WTC11 (cell line): ENCODE measurements around the gene PSEN1.

Experiments used
- CBFB ChIP-seq: sonication (generic); formaldehyde crosslinking; IDR thresholded peaks from 2 replicates; pipeline ENCODE4 v1.8.1; 2022; ENCODE audit warnings: mild to moderate bottlenecking, low read depth, missing genetic modification reagents
- CREM ChIP-seq: sonication (generic); formaldehyde crosslinking; IDR thresholded peaks from 2 replicates; pipeline ENCODE4 v1.8.1; 2022; ENCODE audit warnings: mild to moderate bottlenecking, missing genetic modification reagents, moderate library complexity
- FOXJ3 ChIP-seq: sonication (generic); formaldehyde crosslinking; IDR thresholded peaks from 2 replicates; pipeline ENCODE4 v1.9.0; 2021; ENCODE audit warnings: missing genetic modification reagents, mild to moderate bottlenecking, borderline replicate concordance
- FOXK1 ChIP-seq: sonication (generic); formaldehyde crosslinking; IDR thresholded peaks from 2 replicates; pipeline ENCODE4 v1.8.0; 2022; ENCODE audit warnings: mild to moderate bottlenecking, moderate library complexity, missing genetic modification reagents
- SP1 ChIP-seq: sonication (generic); formaldehyde crosslinking; conservative IDR thresholded peaks from 2 replicates; pipeline ENCODE4 v1.8.1; 2022; ENCODE audit warnings: missing genetic modification reagents
- TEAD4 ChIP-seq: sonication (generic); formaldehyde crosslinking; IDR thresholded peaks from 2 replicates; pipeline ENCODE4 v1.8.0; 2022; ENCODE audit warnings: mild to moderate bottlenecking, missing genetic modification reagents
- ZNF263 ChIP-seq: sonication (generic); formaldehyde crosslinking; IDR thresholded peaks from 2 replicates; pipeline ENCODE4 v1.8.1; 2022; ENCODE audit warnings: low read depth, mild to moderate bottlenecking, moderate library complexity, missing genetic modification reagents
- TF ChIP-seq, protein P1 (sequence below): sonication (generic); formaldehyde crosslinking; IDR thresholded peaks from 2 replicates; pipeline ENCODE4 v1.8.0; 2022; ENCODE audit warnings: missing genetic modification reagents
- TF ChIP-seq, protein P2 (sequence below): sonication (generic); formaldehyde crosslinking; IDR thresholded peaks from 2 replicates; pipeline ENCODE4 v1.8.1; 2022; ENCODE audit warnings: low read depth, missing genetic modification reagents, borderline replicate concordance
- TF ChIP-seq, protein P3 (sequence below): fragments of 200-600 bp; IDR thresholded peaks from 2 replicates; pipeline ENCODE4 v1.8.0; 2022; ENCODE audit warnings: antibody characterized with exemption
- TF ChIP-seq, protein P4 (sequence below): fragments of 250-450 bp; sonication (Bioruptor Pico); IDR thresholded peaks from 2 replicates; pipeline ENCODE4 v1.9.0; 2021; ENCODE audit warnings: mild to moderate bottlenecking
- TF ChIP-seq, protein P5 (sequence below): sonication (generic); formaldehyde crosslinking; IDR thresholded peaks from 2 replicates; pipeline ENCODE4 v1.8.0; 2022; ENCODE audit warnings: mild to moderate bottlenecking, missing genetic modification reagents
- TF ChIP-seq, protein P6 (sequence below): sonication (generic); formaldehyde crosslinking; IDR thresholded peaks from 2 replicates; pipeline ENCODE4 v1.8.1; 2023; ENCODE audit warnings: mild to moderate bottlenecking, missing genetic modification reagents, borderline replicate concordance

DNA sequence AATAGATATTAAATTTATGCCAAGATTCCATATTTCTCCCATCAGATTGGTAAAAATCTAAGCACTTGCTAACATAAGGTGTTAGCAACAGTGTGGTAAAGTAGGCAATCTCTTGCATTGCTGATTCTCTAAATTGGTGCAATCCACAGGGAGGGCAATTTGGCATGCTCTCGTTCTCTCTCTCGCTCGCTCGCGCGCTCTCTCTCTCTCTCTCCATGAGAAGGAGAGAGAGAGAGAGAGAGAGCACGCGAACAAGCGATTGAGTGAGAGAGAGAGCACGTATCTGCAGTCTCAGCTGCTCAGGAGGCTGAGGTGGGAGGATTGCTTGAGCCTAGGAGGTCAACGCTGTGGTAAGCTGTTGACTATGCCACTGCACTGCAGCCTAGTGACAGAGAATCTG is 25.9 kb downstream of the PSEN1 start:
- TF ChIP-seq, protein P1, sequence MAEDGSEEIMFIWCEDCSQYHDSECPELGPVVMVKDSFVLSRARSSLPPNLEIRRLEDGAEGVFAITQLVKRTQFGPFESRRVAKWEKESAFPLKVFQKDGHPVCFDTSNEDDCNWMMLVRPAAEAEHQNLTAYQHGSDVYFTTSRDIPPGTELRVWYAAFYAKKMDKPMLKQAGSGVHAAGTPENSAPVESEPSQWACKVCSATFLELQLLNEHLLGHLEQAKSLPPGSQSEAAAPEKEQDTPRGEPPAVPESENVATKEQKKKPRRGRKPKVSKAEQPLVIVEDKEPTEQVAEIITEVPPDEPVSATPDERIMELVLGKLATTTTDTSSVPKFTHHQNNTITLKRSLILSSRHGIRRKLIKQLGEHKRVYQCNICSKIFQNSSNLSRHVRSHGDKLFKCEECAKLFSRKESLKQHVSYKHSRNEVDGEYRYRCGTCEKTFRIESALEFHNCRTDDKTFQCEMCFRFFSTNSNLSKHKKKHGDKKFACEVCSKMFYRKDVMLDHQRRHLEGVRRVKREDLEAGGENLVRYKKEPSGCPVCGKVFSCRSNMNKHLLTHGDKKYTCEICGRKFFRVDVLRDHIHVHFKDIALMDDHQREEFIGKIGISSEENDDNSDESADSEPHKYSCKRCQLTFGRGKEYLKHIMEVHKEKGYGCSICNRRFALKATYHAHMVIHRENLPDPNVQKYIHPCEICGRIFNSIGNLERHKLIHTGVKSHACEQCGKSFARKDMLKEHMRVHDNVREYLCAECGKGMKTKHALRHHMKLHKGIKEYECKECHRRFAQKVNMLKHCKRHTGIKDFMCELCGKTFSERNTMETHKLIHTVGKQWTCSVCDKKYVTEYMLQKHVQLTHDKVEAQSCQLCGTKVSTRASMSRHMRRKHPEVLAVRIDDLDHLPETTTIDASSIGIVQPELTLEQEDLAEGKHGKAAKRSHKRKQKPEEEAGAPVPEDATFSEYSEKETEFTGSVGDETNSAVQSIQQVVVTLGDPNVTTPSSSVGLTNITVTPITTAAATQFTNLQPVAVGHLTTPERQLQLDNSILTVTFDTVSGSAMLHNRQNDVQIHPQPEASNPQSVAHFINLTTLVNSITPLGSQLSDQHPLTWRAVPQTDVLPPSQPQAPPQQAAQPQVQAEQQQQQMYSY (CRISPR knock-in tag): no peak
- no peak for TF ChIP-seq ZNF263 (CRISPR knock-in tag)
- TF ChIP-seq, protein P2, sequence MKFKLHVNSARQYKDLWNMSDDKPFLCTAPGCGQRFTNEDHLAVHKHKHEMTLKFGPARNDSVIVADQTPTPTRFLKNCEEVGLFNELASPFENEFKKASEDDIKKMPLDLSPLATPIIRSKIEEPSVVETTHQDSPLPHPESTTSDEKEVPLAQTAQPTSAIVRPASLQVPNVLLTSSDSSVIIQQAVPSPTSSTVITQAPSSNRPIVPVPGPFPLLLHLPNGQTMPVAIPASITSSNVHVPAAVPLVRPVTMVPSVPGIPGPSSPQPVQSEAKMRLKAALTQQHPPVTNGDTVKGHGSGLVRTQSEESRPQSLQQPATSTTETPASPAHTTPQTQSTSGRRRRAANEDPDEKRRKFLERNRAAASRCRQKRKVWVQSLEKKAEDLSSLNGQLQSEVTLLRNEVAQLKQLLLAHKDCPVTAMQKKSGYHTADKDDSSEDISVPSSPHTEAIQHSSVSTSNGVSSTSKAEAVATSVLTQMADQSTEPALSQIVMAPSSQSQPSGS (CRISPR knock-in tag): no peak
- TF ChIP-seq, protein P3, sequence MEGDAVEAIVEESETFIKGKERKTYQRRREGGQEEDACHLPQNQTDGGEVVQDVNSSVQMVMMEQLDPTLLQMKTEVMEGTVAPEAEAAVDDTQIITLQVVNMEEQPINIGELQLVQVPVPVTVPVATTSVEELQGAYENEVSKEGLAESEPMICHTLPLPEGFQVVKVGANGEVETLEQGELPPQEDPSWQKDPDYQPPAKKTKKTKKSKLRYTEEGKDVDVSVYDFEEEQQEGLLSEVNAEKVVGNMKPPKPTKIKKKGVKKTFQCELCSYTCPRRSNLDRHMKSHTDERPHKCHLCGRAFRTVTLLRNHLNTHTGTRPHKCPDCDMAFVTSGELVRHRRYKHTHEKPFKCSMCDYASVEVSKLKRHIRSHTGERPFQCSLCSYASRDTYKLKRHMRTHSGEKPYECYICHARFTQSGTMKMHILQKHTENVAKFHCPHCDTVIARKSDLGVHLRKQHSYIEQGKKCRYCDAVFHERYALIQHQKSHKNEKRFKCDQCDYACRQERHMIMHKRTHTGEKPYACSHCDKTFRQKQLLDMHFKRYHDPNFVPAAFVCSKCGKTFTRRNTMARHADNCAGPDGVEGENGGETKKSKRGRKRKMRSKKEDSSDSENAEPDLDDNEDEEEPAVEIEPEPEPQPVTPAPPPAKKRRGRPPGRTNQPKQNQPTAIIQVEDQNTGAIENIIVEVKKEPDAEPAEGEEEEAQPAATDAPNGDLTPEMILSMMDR: no peak
- no peak for TF ChIP-seq TEAD4
- no peak for TF ChIP-seq SP1 (CRISPR knock-in tag)
- TF ChIP-seq CBFB (CRISPR knock-in tag): no peak
- TF ChIP-seq FOXJ3: no peak
- TF ChIP-seq, protein P4, sequence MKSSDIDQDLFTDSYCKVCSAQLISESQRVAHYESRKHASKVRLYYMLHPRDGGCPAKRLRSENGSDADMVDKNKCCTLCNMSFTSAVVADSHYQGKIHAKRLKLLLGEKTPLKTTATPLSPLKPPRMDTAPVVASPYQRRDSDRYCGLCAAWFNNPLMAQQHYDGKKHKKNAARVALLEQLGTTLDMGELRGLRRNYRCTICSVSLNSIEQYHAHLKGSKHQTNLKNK: no peak
- TF ChIP-seq CREM (CRISPR knock-in tag): no peak
- TF ChIP-seq, protein P5, sequence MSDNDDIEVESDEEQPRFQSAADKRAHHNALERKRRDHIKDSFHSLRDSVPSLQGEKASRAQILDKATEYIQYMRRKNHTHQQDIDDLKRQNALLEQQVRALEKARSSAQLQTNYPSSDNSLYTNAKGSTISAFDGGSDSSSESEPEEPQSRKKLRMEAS (CRISPR knock-in tag): no peak
- TF ChIP-seq, protein P6, sequence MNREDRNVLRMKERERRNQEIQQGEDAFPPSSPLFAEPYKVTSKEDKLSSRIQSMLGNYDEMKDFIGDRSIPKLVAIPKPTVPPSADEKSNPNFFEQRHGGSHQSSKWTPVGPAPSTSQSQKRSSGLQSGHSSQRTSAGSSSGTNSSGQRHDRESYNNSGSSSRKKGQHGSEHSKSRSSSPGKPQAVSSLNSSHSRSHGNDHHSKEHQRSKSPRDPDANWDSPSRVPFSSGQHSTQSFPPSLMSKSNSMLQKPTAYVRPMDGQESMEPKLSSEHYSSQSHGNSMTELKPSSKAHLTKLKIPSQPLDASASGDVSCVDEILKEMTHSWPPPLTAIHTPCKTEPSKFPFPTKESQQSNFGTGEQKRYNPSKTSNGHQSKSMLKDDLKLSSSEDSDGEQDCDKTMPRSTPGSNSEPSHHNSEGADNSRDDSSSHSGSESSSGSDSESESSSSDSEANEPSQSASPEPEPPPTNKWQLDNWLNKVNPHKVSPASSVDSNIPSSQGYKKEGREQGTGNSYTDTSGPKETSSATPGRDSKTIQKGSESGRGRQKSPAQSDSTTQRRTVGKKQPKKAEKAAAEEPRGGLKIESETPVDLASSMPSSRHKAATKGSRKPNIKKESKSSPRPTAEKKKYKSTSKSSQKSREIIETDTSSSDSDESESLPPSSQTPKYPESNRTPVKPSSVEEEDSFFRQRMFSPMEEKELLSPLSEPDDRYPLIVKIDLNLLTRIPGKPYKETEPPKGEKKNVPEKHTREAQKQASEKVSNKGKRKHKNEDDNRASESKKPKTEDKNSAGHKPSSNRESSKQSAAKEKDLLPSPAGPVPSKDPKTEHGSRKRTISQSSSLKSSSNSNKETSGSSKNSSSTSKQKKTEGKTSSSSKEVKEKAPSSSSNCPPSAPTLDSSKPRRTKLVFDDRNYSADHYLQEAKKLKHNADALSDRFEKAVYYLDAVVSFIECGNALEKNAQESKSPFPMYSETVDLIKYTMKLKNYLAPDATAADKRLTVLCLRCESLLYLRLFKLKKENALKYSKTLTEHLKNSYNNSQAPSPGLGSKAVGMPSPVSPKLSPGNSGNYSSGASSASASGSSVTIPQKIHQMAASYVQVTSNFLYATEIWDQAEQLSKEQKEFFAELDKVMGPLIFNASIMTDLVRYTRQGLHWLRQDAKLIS (CRISPR knock-in tag): no peak
- no peak for TF ChIP-seq FOXK1 (CRISPR knock-in tag)
